Measurements from ENCODE around the gene TBC1D1. TPM values are rescaled to one million over a fixed set of nuclear protein-coding genes. Genes with fewer than 3 reads are reported as not detected.

TBC1D1 gene
- total RNA-seq, 2 experiments from 2014 or later: 84.9 to 89.0 TPM

DNA sequence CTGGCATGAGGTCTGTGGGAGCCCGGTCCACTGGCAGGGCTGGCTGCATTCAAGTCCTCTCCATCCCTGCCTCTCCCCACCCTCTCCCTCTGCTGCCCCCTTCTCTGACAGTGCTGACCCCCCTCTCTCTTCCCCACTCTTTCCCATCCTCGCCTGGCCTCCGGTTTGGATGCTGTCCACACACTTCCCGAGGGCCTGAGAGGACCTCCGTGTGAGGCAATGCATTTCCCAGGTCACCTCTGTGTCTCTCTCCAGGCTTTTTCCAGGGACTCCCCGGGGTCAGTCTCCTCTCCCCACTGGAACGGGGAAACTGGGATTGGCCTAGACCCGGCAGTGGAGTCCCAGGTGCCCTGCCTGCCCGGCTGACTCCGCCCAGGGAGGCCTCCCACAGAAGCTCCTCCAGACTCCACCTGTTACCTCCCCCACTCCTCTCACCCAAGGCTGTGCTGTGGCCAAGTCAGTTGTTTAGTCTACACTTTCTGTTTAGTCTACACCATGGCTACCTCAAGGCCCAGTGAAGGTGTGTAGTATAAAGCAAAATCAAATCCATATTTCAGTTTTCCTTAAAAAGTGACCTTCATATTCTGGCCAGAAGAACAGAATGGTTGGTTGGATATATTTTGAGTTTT, 216.1 kb downstream of the TBC1D1 start:
- CTCF ChIA-PET: no interaction called here

DNA sequence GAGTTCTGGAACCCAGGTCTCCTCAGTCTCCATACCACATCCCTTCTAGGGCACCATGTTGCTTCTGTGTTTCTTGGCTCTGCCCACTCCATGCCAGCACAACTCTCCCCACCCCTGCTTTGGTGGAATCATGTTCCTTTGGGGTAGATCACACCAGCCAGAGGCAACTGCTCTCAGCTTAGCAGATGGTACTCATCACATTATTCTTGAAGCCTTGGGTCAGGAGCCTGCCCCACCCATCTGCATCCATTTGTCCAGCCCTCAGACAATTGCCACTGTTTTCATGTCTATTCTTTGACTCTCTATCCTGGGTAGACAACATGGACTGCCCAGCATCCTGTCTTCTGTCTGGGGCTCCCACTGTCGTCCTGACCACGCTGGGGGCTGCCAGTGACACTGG, 216.9 kb downstream of the TBC1D1 start:
- ChIA-PET CTCF (interaction anchor here (0.7 kb wide), 1 partner anchor 349 kb away, joined by 3 read pairs; no protein-coding TSS in a partner anchor), POLR2A (no interaction called here)

More for the DNA sequence above, 216.1 kb downstream of the TBC1D1 start:
- POLR2A ChIA-PET: no interaction called here

DNA sequence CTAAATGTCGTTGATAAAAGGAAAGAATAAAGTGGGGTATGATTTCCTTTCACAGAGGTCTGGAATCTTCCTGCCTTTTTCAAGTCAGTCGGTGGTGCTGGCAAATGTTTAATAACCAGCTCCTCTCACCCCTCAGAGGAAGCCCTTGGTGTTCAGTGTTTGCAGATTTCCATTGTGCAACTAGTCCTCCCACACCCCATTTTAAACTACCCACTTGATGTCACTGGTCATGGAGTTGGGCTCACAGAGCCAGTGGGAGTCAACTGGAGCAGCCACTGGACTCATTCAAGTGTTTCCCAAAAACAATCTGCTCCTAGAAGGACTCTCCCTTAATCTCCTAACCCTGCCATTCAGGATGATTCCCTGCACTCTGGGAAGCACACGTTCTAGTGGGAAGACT, 218.5 kb downstream of the TBC1D1 start:
- POLR2A ChIA-PET: no interaction called here
- CTCF ChIA-PET: no interaction called here

DNA sequence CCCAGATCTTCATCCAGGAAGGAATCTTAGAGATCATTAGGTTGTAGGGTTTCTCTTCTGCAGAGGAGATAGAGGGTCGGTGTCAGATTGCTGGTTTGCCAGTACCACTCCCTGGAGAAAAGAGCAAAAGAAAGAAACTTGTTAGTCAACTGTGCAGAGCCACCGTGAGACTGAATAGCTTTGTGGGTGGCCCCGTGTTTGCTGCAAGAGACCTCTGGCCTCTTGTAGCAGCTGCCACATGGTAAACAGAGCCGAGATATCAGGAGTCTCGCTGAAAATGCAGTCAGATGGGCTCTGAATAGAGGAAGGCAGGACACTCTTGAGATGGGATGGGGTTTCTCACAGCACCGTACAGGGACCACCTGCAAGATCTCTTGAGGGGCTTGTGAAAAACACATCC, 219.0 kb downstream of the TBC1D1 start:
- CTCF ChIA-PET: no interaction called here

DNA sequence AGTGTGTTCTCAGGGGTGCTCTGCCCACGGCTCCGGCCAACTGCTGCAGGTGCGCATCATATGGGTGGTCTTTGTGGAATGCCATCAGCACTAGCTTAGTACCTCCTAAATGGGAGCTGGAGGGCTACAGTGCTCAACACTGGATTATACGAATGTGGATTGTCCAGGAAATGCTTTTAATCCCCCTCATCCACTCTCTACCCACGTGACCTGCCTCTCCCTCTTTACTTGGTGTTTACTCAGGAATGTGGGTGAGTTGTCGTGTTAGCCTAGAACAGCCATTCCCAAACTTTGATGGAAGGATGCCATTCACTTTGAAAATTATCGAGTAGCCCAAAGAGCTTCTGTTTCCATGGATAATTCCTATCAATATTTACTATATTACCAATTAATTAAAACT, 220.1 kb downstream of the TBC1D1 start:
- ChIA-PET CTCF (no interaction called here), POLR2A (no interaction called here)

More for the DNA sequence above, 219.0 kb downstream of the TBC1D1 start:
- POLR2A ChIA-PET: no interaction called here

DNA sequence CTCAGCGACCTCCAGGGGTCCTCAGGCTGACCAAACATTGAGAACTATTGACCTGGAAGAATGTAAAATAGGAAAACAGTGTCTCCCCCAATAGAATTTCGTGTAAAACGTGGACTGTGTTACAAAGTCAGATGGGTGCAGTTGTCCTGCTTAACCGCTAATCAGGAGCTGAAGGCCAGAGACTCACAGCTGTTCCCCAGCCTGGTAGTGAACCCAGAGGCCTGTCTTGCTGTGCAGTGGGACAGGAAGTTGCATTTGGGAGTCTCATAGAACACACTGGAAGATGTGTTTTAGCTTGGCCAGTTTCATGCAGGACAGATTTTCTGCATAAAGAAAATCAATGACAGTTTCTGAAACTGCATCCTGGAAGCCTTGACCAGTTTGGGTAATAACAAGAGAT, 220.8 kb downstream of the TBC1D1 start:
- POLR2A ChIA-PET: no interaction called here
- CTCF ChIA-PET: no interaction called here

DNA sequence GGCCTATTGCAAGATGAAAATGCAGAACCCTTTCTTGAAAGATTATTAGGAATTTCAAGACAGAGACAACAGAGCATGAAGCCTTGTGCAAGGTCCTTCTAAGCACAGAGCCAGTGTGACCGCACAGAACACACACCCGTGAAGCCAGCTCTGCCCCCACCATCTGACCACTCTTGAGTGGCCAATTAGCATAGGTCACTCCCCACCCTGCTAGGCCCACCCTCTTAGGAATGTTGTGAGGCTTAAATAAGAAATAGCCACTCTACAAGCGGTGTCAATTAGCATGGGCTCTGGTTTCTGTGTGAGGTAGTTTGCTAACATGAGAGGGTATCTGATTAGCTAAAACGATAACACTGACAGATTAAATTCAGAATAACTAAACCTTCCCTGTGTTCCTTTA, 222.2 kb downstream of the TBC1D1 start:
- ChIA-PET CTCF (no interaction called here), POLR2A (no interaction called here)

DNA sequence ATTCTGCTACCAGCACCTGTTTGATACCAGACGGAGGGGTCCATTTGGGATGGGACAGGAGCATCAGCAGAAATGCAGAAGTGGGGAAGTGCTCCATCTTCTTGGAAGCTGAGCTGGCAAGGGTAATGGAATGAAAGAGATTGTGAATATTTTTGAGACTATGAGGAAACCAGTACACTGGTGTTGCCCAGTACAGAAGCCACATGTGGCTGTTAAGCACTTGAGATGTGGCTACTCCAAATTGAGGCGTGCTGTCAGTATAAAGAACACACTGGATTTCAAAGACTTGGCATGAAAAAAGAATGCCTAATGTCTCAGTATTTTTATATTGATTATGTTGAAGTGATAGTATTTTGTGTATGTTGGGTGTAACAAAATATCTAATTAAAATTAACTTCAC, 222.7 kb downstream of the TBC1D1 start:
- ChIA-PET CTCF (no interaction called here), POLR2A (no interaction called here)

DNA sequence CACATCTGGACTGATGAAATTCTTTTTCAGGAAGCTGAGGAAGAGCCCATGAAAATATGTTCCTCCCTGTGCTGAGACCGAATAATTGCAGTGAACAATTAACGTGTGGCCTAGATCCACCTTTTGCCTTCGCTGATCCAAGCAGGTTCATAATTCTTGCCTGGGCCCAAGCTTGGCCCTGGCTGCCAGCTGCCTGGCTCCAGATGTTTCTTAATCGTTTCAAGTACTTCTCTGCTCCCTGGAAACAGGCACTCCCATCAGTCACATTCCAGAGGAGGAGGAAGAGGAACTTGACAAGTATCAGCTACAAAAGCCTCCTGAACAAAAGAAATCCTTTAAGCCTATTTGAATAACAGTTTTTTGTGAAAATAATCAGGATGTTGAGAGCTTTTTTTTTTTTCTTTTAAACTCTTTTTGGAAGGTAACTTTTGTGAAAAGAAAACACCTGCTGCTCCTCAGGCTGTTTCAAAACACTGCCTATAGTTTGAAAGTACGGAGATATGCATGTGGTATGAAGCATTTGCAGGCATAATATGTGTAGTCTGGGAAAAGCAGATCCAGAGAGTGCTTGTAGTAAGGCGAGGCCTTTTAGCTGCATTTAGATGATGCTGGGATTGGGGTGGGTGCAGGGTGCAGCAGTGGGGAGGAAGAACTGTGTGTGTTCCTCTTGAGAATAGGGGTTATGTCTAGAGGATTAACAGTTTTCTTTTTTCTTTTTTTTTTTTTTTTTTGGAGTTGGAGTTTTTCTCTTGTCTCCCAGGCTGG, 223.7 kb downstream of the TBC1D1 start:
- ChIA-PET CTCF (no interaction called here), POLR2A (interaction anchor here (0.5 kb wide), 1 partner anchor 18 kb away, joined by 3 read pairs; no protein-coding TSS in a partner anchor)

DNA sequence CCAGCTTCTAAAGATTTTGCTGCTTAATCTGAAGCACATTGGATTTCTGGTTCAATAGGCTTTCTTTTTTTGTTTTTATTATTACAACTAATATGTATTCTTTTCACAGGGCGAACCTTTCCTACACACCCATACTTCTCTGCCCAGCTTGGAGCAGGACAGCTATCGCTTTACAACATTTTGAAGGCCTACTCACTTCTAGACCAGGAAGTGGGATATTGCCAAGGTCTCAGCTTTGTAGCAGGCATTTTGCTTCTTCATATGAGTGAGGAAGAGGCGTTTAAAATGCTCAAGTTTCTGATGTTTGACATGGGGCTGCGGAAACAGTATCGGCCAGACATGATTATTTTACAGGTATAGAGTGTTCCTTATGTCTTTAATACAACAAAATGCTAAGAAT, 224.7 kb downstream of the TBC1D1 start:
- POLR2A ChIA-PET: no interaction called here

DNA sequence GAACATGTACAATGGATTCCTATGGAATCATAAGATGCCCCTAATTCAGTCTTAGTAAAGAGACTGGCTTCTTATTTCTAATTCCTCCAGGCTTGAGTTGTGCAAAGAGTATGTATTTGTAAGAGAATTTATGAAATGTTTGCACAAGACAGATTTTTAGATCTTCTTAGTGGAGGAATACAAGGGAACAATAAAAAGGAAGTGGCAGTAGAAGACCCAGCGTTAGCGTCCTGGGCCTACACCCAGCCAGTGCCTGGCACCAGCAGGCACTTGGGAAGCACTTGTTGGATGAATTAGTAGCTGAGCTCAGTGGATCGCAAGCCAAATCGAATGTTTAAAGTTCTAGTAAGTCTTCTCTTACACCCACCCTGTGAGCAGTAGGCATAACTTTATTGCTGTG, 226.7 kb downstream of the TBC1D1 start:
- POLR2A ChIA-PET: no interaction called here
- CTCF ChIA-PET: no interaction called here

More for the DNA sequence above, 224.7 kb downstream of the TBC1D1 start:
- CTCF ChIA-PET: no interaction called here

DNA sequence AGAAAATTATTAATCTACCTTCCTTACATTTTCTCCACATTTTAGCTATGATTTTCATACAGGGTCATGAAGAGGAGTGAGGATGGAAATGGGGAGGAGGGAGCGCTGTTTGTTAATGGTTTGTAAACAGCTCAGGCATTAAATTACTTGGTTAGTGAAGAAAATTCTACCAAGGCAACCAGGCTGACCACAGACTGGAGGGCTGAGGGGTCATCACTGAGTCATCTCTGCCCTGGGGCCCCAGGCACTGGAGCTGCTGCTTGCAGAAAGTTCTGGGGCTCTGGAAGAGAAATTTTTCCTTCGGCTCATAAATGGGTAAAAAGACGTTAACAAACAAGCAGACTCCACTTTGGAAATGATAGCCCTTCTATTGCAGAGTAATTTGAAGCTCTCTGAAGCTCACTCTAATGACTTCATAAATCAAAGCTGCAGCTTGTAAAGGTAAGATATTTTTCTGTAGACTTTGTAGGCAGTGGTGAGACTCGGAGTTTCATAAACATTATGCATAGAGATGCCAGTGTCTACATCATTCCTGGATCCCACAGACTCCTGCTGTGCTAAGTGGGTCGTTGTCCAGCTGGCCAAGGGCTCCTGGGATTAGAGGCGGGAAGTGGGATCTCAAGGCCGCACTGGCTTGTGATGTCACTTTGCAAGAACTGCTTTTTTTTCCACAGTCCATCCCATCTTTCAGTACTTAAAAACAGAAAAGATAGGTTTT, 228.9 kb downstream of the TBC1D1 start:
- ChIA-PET CTCF (interaction anchor here (1.3 kb wide), 1 partner anchor 19 kb away, joined by 5 read pairs; no protein-coding TSS in a partner anchor), POLR2A (no interaction called here)

DNA sequence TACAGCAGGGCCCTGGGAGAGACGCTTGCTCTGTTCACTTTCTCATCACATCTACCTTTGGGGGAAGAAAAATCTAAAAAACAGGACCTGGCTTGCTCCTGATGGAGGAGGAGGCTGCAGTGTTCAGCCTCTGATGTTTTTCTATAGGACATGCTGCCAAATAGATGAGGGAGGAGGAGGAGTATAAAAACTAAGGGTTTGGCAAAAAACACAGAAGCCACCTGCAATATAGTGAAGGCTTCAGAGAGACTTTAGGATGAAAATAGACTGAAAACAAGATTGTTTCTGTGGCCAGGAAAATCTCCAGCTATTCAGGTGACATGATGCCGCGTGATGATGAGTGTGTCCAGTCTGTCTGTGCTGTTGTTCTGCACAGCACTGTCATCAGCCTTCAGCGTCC, 229.9 kb downstream of the TBC1D1 start:
- ChIA-PET CTCF (no interaction called here), POLR2A (no interaction called here)

DNA sequence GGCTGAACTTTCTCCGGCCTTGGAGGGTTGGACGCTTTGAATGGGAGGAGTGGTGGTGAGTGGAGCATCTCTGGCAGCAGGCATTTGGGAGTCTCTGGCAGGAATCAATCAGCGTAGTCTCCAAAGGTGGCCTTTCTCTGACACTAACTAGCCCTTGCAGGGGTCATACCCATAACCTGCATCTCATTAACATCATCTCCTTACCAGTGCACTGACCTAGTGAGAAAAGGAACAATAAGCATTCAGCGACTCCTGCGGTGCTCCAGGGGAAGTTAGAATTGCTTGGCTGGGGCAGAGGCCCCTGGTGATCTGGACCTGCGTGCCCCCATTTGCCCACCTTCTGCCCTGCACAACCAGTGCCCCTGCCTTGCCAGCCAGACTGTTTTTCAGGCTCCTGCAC, 231.2 kb downstream of the TBC1D1 start:
- CTCF ChIA-PET: no interaction called here

DNA sequence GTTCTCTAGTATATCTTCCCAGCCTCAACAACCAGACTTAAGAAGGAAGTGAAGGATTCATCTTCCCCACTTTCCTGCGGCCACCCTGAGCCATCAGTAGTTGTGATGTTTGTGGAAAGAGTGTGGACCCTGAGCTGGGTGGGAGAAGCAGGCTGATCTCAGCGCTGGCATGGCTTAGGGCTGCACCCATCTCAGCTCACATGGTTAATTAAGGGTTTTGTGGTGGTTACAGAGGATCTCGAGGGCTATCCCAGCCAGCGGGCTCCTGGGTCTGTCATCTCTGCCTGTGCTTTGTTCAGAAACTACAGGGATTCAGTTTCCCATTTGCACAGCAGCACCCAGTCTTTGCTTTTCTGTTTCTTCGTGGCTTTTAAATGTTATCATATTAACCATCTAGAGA, 232.7 kb downstream of the TBC1D1 start:
- POLR2A ChIA-PET: no interaction called here
- CTCF ChIA-PET: no interaction called here

More for the DNA sequence above, 231.2 kb downstream of the TBC1D1 start:
- POLR2A ChIA-PET: no interaction called here

DNA sequence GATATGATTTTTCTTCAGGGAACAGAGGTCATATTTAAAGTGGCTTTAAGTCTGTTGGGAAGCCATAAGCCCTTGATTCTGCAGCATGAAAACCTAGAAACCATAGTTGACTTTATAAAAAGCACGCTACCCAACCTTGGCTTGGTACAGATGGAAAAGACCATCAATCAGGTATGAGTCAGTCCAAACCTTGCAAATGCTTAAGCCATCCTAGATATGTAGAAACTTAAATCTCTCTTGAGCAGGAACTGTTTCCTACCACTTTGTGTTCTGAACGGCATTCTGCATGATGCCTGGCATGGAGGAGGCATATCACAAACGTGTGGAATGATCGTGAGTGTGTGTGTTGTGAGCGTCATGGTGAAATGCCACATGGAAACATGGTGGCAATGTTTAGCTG, 234.1 kb downstream of the TBC1D1 start:
- POLR2A ChIA-PET: no interaction called here
- CTCF ChIA-PET: no interaction called here

DNA sequence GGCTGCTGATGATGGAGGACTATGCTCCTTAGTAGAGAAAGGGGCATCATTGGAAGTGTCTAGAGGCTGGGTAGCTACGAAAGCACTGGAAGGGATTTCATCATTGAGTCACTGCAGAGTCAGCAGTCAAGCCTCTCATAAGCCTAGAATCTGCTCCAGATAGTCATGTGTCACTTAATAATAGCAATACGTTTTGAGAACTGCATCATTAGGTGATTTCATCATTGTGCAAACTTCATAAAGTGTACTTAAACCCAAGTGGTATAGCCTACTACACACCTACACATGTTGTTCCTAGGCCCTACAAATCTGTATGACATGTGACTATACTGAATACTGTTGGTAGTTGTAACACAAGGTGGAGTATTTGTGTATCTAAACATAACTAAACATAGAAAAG, 234.9 kb downstream of the TBC1D1 start:
- ChIA-PET POLR2A (no interaction called here), CTCF (no interaction called here)

DNA sequence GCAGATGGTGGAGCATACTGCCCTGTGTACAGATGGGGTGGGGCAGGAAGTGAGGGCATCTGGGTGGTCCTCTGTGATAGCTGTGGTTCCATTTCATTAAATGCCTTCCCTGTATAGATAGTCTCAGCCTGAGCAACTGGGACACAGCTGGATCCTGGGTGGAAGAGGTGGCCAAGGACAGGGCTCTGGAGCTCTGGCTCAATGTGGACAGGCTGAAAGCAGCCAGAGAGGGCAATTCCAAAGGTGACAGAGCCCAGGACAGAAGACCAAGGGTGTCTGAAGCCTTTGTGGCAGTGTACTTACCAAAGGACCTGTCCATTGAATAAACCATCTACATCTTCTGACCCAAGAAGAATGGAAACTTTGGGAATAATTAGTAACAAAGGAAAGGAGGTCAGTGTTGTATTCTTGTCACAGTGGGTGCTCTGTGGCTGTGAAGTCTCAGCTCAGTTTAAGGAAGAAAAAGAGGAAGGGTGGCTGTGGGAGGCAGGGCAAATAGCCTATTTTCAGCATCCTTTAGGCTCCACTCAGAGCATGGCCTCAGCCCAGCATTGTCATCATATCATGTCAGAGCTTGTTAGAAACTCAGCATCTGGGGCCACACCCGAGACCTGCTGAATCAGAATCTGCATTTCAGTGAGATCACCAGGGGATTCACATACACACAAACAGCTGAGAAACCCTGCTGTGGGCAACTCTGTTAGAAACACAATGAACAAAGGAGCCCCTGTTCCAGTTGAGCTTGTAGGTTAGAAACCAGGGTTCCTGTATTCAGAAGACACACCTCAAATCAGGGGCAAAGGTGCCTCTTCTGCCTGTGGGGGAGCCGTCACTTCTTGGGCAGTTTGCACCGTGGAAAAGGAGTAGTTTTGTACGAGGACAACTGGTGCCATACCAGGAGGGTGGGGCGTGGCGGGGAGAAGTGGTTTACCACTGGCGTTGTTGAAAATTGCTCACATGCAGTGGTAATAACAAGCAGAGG, 237.9 kb downstream of the TBC1D1 start:
- ChIA-PET CTCF (interaction anchor here (0.7 to 2.8 kb wide), 6 partner anchors 32 to 182 kb away, joined by 3 to 11 read pairs (median 4); no protein-coding TSS in a partner anchor), POLR2A (interaction anchor here (0.9 to 1.6 kb wide), 4 partner anchors 32 to 46 kb away, joined by 3 to 6 read pairs (median 6); no protein-coding TSS in a partner anchor)

DNA sequence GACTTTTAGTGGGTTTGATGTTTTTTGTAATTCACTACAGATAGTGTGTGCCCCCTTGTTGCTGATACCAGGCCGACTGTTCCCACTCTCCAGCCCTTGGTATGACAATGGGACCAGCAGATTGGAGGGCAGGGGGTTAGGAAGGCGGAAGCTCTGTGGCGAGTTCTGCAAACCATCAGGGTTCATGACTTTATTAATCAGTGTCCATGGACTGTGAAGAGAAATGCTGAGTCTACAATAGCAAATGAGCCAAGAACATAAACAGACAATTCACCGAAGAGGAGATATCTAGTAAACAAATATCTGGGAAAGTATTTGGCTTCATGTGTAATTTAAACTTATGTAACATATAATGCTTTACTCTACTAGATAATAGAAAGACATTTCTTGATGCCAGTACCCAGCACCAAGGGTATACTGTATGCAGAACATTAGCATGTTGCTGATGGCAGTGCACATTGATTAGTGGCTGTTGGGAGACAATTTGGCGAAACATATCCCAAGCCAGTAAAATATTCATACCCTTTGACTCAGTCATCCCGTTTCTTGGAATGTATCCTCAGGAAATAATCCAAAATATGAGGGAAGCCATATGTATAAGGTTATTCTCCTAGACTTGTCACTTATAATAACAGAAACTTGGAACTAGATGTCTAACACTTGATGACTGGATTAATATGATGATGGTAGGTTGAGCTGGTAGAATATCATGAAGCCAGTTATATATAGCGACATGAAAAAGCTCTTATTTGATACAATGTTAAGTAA, 238.8 kb downstream of the TBC1D1 start:
- ChIA-PET CTCF (interaction anchor here (0.9 to 2.8 kb wide), 5 partner anchors 31 to 181 kb away, joined by 3 to 11 read pairs (median 6); no protein-coding TSS in a partner anchor), POLR2A (interaction anchor here (0.9 to 1.6 kb wide), 4 partner anchors 31 to 45 kb away, joined by 3 to 6 read pairs (median 6); no protein-coding TSS in a partner anchor)
